PFSK-1 (cell line): Measurements from ENCODE around the gene ST3GAL2.

Source experiments
- FOXP2 ChIP-seq: optimal IDR thresholded peaks from 2 replicates; pipeline ENCODE3; 2011; ENCODE audit warnings: borderline replicate concordance, control low read depth, inconsistent platforms; ENCODE audit not compliant: insufficient read depth; ENCODE audit errors: extremely low read length, extremely low read depth
- POLR2AphosphoS5 ChIP-seq: IDR thresholded peaks from 2 replicates; pipeline ENCODE4 v1.6.1; 2012; ENCODE audit warnings: low read depth, mild to moderate bottlenecking, control low read depth, low read length, moderate library complexity
- SIN3A ChIP-seq: IDR thresholded peaks from 2 replicates; pipeline ENCODE4 v1.6.1; 2012; ENCODE audit warnings: mild to moderate bottlenecking, low read length, moderate library complexity, borderline replicate concordance; ENCODE audit not compliant: insufficient read depth
- TAF1 ChIP-seq: IDR thresholded peaks from 2 replicates; pipeline ENCODE4 v1.6.1; 2012; ENCODE audit warnings: low read length, control low read depth, borderline replicate concordance; ENCODE audit not compliant: insufficient read depth
- TF ChIP-seq, protein P1 (sequence below), 2 experiments: IDR thresholded peaks; 2 replicates each; pipeline versions ENCODE4 v1.6.1 to v1.8.0; 2011 to 2012; ENCODE audit warnings: low read depth in 2 of 2, low read length in 2 of 2, control low read depth in 1 of 2, inconsistent platforms in 1 of 2, mild to moderate bottlenecking in 1 of 2, moderate library complexity in 1 of 2; ENCODE audit not compliant: insufficient read depth in 1 of 2

Gene ST3GAL2

DNA sequence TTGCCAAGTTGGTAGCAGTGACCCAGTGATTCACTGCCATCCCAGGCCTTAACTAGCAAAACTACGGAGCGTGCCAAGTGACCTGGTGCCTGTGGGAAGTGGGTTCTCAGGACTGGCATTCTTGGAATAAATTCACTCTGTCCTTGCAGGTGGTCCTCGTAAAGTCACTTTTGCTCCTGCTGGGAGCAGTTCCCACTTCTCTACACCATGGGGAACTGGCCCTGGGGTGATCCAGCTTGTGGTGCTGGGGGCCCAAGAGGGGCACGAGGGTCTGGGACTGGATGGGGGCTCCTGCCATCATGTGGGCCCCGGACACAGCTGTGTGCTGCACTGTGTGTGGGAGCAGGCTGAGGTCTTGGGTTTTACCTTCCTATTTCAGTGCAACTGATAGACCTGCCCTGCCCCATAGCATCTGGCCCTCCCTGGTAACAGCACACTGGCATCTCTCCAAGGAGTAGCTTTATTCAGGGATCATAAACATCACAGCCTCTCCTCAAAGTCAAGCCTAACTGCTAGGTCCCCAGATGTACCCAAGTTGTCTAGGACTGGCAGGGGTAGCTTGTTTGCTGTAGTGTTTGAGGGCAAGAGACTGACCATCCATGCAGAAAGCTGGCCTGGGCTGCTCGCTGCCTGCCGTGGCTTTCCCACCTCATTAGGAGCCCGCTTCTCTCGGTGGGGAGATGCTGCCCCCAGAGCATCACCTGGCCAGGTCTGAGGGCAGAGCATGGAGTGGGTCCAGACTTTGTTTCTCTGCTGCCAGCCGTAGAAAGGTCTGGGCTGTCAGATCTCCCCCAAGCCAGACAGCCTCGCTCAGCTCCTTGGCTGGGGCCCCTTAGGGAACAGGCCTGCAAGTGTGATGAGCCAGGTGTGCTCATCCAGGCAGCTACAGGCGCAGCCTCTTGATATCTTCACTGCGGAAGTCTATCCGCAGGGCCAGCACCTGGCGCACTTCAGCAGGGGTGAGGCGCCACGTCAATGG is 41.5 kb upstream of the ST3GAL2 start:
- no peak for TF ChIP-seq SIN3A
- TF ChIP-seq, protein P1, sequence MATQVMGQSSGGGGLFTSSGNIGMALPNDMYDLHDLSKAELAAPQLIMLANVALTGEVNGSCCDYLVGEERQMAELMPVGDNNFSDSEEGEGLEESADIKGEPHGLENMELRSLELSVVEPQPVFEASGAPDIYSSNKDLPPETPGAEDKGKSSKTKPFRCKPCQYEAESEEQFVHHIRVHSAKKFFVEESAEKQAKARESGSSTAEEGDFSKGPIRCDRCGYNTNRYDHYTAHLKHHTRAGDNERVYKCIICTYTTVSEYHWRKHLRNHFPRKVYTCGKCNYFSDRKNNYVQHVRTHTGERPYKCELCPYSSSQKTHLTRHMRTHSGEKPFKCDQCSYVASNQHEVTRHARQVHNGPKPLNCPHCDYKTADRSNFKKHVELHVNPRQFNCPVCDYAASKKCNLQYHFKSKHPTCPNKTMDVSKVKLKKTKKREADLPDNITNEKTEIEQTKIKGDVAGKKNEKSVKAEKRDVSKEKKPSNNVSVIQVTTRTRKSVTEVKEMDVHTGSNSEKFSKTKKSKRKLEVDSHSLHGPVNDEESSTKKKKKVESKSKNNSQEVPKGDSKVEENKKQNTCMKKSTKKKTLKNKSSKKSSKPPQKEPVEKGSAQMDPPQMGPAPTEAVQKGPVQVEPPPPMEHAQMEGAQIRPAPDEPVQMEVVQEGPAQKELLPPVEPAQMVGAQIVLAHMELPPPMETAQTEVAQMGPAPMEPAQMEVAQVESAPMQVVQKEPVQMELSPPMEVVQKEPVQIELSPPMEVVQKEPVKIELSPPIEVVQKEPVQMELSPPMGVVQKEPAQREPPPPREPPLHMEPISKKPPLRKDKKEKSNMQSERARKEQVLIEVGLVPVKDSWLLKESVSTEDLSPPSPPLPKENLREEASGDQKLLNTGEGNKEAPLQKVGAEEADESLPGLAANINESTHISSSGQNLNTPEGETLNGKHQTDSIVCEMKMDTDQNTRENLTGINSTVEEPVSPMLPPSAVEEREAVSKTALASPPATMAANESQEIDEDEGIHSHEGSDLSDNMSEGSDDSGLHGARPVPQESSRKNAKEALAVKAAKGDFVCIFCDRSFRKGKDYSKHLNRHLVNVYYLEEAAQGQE (IDR thresholded peaks at IDR 0.05; ENCODE audit: insufficient read depth in 1 of 2, low read depth in 2 of 2, low read length in 2 of 2) = no peak
- no peak for TF ChIP-seq FOXP2
- TF ChIP-seq TAF1 = no peak
- no peak for TF ChIP-seq POLR2AphosphoS5

DNA sequence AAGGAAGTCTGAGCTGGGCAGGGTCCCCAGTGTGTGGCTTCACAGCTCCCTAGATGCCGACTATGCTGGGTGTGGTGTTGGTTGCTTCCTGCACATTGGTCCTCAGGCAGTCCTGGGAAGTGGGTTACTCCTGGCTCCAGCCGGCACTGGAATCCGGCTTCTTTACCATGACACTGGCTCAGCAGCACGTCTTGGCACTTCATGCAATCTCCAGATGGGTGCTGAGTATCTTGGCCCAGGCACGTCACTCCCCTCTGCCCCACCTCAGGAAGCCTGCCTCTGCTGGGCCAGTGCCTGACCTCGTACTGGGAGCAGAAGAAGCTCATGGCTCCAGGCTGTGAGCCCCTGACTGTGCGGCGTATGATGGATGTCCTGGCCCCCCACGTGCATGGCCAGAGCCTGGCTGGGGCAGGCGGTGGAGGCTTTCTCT is 40.0 kb upstream of the ST3GAL2 start:
- TF ChIP-seq POLR2AphosphoS5 = no peak
- TF ChIP-seq SIN3A = no peak
- TF ChIP-seq FOXP2 = no peak
- TF ChIP-seq TAF1 = no peak
- TF ChIP-seq, protein P1 (IDR thresholded peaks at IDR 0.05; ENCODE audit: insufficient read depth in 1 of 2, low read depth in 2 of 2, low read length in 2 of 2) = no peak

DNA sequence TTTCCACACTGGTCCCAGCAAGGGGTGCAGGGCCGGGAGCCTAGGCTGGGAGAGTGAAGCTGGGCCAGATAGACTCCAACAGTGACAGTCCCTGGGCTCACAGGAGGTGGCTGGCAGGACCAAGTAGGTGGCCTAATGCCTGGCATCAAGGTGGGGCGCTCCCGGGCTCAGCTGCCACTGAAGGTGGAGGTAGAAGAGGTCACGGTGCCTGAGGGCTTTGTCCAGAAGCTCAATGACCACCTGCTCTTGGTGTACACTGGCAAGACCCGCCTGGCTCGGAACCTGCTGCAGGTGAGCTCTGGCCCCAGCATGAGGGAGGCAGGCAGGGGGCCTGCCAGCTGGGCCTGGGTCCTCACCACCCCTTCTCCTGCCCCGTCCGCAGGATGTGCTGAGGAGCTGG is 39.3 kb upstream of the ST3GAL2 start:
- TF ChIP-seq POLR2AphosphoS5 = no peak
- no peak for TF ChIP-seq TAF1
- TF ChIP-seq, protein P1 (IDR thresholded peaks at IDR 0.05; ENCODE audit: insufficient read depth in 1 of 2, low read depth in 2 of 2, low read length in 2 of 2) = no peak
- TF ChIP-seq FOXP2 = no peak
- no peak for TF ChIP-seq SIN3A

DNA sequence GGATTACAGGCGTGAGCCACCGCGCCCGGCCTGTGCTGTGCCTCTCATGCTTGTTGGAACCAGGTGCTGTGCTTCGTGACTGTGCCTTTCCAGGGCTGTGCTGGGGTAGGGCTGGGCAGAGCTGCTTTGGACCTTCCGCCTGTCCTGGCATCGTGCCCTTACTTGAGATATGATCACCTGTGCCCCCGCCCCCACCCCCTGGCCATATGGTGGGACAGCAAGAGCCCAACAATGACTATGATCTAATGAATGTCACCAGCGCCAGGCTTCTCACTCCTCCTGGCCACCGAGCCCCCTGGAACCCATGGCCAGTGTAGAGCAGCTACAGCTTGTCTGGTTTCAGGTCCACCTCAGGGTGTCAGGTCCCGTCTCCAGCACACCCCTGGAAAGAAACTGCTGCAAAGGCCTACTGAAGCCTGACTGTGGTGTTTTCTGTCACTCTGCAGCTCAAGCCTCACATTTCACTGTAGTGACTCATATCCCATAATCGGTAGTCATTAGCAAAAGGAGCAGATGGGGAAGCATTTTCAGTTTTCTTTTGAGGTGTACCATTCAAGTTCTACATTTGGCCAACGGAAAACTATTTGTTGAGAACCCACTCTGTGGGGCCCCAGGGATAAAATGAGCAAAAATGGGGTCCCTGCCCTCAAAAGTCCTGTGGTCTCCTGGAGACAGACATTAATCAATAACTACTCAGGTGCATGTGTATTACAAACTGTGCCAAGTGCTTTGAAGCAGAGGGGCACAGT is 37.5 kb upstream of the ST3GAL2 start:
- no peak for TF ChIP-seq FOXP2
- no peak for TF ChIP-seq POLR2AphosphoS5
- TF ChIP-seq TAF1 = no peak
- no peak for TF ChIP-seq SIN3A
- TF ChIP-seq, protein P1 (IDR thresholded peaks at IDR 0.05; ENCODE audit: insufficient read depth in 1 of 2, low read depth in 2 of 2, low read length in 2 of 2) = no peak
